ENCODE data around the gene SCYGR1. TPM values are rescaled to one million over a fixed set of nuclear protein-coding genes. Genes with fewer than 3 reads are reported as not detected.

Gene SCYGR1
- total RNA-seq, 1 experiment from 2014 or later: not detected

DNA sequence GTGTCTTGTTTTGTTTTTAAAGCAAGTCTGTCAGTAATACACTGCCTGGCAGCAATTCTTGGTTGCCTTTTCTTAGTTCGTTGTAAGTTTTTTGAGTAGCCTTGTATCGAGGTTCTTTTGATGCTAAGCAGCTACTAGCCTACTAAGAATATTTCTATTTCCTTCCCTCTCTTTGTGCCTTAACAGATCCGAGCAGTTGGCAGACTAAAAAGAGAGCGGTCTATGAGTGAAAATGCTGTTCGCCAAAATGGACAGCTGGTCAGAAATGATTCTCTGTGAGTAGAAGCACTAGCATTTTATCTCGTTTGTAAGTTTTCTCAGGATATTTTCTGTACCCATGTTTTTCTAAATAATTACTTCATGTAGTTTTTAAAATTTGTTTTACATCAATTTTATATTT, 47.6 kb downstream of the SCYGR1 start:
- DNase-seq (no peak), ATAC-seq (no peak)
- intact Hi-C loops (cut with micrococcal nuclease): no loop called here
- H3K9me3 ChIP-seq (ENCODE audit: low read length): no peaks in the 10 kb centered on the region
- no peak overlapping the region for H3K27ac ChIP-seq (ENCODE audit: low read length)
- no peak overlapping the region for H2AFZ ChIP-seq (ENCODE audit: low read length)
- H3K9me2 ChIP-seq (replicated peaks; ENCODE audit: low read length): no peaks in the 10 kb centered on the region
- H3K9ac ChIP-seq (ENCODE audit: low read length): no peak overlapping the region
- no peaks in the 10 kb centered on the region for H3K4me1 ChIP-seq (ENCODE audit: insufficient read depth, low read length)
- H4K20me1 ChIP-seq (ENCODE audit: low read length): no peaks in the 10 kb centered on the region
- BruUV-seq (replicated peaks): no TSS peak
- no peak overlapping the region for H3K4me3 ChIP-seq (ENCODE audit: low read length)
- H3K36me3 ChIP-seq (ENCODE audit: low read depth, low read length): peaks cover 9% of the 10 kb centered on the region; the same call in 1 of the 2 replicates
- CTCF ChIA-PET: no interaction called here
- TF ChIP-seq, protein P1, sequence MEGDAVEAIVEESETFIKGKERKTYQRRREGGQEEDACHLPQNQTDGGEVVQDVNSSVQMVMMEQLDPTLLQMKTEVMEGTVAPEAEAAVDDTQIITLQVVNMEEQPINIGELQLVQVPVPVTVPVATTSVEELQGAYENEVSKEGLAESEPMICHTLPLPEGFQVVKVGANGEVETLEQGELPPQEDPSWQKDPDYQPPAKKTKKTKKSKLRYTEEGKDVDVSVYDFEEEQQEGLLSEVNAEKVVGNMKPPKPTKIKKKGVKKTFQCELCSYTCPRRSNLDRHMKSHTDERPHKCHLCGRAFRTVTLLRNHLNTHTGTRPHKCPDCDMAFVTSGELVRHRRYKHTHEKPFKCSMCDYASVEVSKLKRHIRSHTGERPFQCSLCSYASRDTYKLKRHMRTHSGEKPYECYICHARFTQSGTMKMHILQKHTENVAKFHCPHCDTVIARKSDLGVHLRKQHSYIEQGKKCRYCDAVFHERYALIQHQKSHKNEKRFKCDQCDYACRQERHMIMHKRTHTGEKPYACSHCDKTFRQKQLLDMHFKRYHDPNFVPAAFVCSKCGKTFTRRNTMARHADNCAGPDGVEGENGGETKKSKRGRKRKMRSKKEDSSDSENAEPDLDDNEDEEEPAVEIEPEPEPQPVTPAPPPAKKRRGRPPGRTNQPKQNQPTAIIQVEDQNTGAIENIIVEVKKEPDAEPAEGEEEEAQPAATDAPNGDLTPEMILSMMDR (conservative IDR thresholded peaks at IDR 0.05; ENCODE audit: low read depth, low read length): no peak
- TF ChIP-seq EZH2phosphoT487 (IDR thresholded peaks at IDR 0.05; ENCODE audit: borderline replicate concordance, low read length) (no peak), EZH2 (IDR thresholded peaks at IDR 0.05; ENCODE audit: low read length, unreplicated experiment) (no peak)
- POLR2A ChIA-PET (ENCODE audit: unreplicated experiment): no interaction called here
- H3K79me2 ChIP-seq (ENCODE audit: low read length): no peaks in the 10 kb centered on the region
- H3F3A ChIP-seq (ENCODE audit: low read length, unreplicated experiment): no peaks in the 10 kb centered on the region
- H3K4me2 ChIP-seq (ENCODE audit: low read length): no peak overlapping the region
- no peaks in the 10 kb centered on the region for H3K27me3 ChIP-seq (ENCODE audit: low read length)

DNA sequence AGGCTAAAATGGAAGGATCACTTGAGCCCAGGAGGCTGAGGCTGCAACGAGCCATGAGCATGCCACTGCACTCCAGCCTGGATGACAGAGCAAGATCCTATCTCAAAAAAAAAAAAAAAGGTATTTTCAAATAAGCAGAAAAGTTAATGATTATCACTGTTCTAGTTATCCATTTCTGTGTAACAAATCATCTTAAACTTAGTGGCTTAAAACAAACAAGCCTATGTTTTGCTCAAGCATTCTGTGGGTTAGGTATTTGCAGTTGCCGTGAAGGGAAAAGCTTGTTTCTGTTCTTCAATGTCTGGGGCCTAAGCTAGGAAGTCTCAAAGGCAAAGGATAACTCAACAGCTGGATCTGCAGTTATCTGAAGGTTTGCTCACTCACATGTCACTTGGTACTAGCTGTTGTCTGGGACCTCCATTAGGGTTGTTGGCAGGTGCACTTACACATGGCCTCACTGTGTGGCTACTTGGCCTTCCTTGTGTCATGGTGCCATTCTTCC, 48.6 kb downstream of the SCYGR1 start:
- no TSS peak for BruUV-seq (replicated peaks)
- ChIA-PET CTCF (interaction anchor here (0.6 kb wide), 1 partner anchor 9 kb away, joined by 4 read pairs; no protein-coding TSS in a partner anchor), POLR2A (ENCODE audit: unreplicated experiment) (interaction anchor here (0.6 kb wide), 1 partner anchor 9 kb away, joined by 3 read pairs; no protein-coding TSS in a partner anchor)
- DNase-seq (no peak), ATAC-seq (no peak)
- Histone ChIP-seq H3K4me3 (ENCODE audit: low read length) (no peak overlapping the region), H3K9ac (ENCODE audit: low read length) (no peak overlapping the region), H4K20me1 (ENCODE audit: low read length) (no peaks in the 10 kb centered on the region), H3F3A (ENCODE audit: low read length, unreplicated experiment) (no peaks in the 10 kb centered on the region), H3K9me3 (ENCODE audit: low read length) (no peaks in the 10 kb centered on the region), H3K27ac (ENCODE audit: low read length) (no peak overlapping the region), H3K27me3 (ENCODE audit: low read length) (no peaks in the 10 kb centered on the region), H3K79me2 (ENCODE audit: low read length) (no peaks in the 10 kb centered on the region), H2AFZ (ENCODE audit: low read length) (no peak overlapping the region), H3K36me3 (ENCODE audit: low read depth, low read length) (peaks cover 11% of the 10 kb centered on the region; the same call in 1 of the 2 replicates), H3K4me2 (ENCODE audit: low read length) (no peak overlapping the region), H3K9me2 (replicated peaks; ENCODE audit: low read length) (no peaks in the 10 kb centered on the region), H3K4me1 (ENCODE audit: insufficient read depth, low read length) (no peaks in the 10 kb centered on the region)
- TF ChIP-seq EZH2phosphoT487 (IDR thresholded peaks at IDR 0.05; ENCODE audit: borderline replicate concordance, low read length) (no peak), EZH2 (IDR thresholded peaks at IDR 0.05; ENCODE audit: low read length, unreplicated experiment) (no peak)
- TF ChIP-seq, protein P1 (conservative IDR thresholded peaks at IDR 0.05; ENCODE audit: low read depth, low read length): no peak
- intact Hi-C loops (cut with micrococcal nuclease): no loop called here

Other genes with a start within 250 kb of the SCYGR1 start
- 0.29 and 0.55 TPM in 2 replicates for gene COL4A4, start 223.7 kb downstream of the SCYGR1 start, total RNA-seq (2014; rRNA removed)
- 0.73 and 0.86 TPM in 2 replicates for gene COL4A3, start 223.3 kb downstream of the SCYGR1 start, total RNA-seq (2014; rRNA removed)
- 85.6 and 103 TPM in 2 replicates for gene MFF, start 62.7 kb downstream of the SCYGR1 start, total RNA-seq (2014; rRNA removed)
- gene TM4SF20, start 8.6 kb downstream of the SCYGR1 start, total RNA-seq (2014; rRNA removed): not detected in 2 replicates
- 44.0 and 56.3 TPM in 2 replicates for gene AGFG1, start 84.2 kb upstream of the SCYGR1 start, total RNA-seq (2014; rRNA removed)
- not detected in 2 replicates for gene SCYGR2, start 210.9 kb upstream of the SCYGR1 start, total RNA-seq (2014; rRNA removed)
- not detected in 2 replicates for gene SCYGR3, start 226.9 kb upstream of the SCYGR1 start, total RNA-seq (2014; rRNA removed)
- not detected in 2 replicates for gene SCYGR4, start 229.5 kb upstream of the SCYGR1 start, total RNA-seq (2014; rRNA removed)

Measured in PC-3 (cell line).